ENCODE measurements around the gene ATOSB. TPM values are rescaled to one million over a fixed set of nuclear protein-coding genes. Genes with fewer than 3 reads are reported as not detected.
A peak's percentile ranks its signal among the peaks of the same experiment; 100 is the strongest.

Gene ATOSB
- total RNA-seq, 1 donor from 2014 or later: 8.8 TPM

GRCh38 chr9:35114113-35114839, 1.4 kb downstream of the ATOSB start:
- peak; percentile 95 for DNase-seq

DNA sequence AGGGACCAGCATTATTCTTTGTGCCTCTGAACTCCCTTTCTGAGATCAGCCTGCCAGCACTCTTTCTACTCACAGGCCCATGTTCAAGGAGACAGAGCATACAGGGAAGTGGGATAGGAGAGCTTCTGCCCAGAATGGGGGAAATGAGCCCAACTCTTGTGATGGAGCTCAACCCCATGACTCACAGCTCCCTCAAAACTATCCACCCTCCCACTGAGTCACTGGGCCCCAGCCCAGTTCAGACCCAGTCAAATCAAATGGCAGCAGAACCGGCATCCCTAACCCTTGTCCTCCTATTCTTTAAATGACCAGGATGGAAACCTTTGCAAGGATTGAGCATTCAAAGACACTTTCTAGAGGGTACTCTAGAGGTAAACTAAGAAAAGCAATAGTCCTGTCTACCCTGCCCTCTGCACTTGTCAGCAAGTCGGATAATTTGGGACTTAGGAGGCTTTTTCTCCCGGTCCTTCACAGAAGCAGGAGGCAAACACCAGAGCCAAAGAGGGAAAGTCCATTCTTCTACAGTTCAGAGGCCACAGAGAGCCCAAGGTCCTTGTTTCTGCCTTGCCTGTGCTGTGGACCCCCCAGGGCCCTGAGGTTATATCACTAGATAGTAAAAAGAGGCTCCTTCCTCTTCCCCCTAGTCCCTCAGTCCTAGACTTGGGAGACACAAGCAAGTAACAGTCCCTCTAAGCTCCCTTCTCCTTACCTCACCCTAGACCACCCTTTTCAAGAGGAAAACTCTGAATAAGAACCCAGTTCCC, 3.2 kb downstream of the ATOSB start:
- DNase-seq: no peak

DNA sequence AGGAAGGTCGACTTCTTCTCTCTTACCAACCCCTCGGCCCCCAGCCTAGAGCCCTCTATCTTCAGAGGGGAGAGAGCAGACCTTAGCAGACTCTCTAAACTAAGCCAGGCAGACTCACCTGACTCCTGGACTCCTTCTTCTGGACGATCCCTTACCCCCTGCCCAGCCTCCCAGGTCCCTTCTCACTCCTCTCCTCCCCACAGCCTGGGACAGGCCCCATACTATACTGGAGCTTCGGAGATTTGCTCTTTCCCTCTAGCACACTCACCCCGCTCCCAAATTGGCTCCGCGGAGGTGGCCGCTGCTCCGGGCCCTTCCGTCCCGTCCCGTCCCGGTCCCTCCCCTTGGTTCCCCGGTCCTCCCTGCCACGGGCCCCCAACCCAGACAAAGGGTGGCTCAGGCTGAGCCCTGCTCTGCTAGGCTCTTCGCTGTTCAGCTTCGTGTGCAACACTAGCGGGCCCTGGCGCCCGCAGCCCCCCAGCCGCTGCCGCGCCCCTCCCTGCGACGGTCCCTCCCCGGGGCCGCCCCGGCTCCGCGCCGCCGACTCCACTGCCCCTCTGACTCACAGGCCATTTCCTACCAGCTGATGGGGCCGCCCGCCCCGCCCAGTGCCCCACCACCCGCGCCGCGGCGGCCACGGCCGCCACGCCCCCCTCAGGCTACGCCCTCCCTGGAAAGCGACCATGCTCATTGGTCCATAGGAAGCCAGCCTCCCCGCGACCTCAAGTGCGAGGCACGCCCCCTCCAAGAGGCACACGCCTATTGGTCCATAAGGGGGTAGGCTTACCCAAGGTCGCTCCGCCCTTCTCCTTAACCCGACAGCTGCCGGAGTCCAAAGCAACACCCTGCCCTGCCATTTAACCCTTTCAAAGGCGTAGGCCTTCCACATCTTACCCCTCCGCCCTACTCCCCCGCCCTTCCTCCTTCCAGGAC, 4.4 kb downstream of the ATOSB start:
- peak; percentile 95 for DNase-seq

DNA sequence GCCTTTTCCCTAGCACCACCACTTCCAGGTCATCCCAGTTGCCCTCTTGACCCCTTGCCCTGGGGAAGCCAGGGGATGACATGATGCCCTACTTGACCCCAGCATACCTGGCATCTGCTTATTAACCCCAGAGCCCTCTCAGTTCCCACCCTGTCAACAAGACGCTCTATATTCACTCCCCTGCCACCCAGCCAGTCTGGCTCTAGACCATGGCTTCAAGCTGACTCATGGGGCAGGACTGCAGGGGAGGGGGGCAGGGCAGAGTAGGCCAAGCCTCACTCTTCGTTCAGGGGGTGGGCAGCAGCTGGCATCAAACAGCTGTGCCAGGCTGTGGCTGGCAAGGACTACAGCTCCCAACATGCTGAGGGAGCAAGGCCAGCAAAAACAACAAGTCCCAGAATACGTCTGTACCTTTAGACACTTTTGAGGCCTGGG, 5.3 kb downstream of the ATOSB start:
- no peak for DNase-seq

DNA sequence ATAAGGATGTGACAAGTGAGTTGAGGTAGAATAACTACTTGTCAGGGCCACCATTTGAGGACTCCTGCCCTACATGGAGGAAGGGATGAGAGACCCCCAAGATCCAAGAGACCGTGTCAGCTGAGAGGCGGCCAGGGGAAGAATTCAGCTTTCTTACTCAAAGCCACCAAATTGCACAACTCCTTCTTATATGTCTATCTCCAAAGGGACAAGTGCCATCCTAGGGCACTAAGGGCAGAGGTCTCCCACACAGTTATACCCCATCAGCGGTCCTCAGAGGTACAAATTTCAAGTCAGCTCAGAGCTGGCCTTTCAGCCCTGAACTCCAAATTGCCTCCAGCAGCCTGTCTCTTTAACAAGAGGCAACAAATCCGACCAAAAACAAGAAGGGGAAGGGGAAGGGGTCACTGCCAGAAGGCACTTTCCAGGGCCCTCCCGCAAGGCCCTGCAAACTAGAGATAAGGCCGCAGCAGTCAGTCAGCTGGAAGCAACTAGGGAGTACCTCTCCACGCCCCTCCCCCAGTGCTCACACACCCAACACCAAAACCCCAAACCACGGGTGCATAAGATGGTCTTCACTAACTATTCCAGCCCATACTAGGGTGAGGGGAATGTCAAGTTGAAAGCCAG, 6.6 kb downstream of the ATOSB start:
- DNase-seq: no peak

GRCh38 chr9:35108461-35108860, 7.2 kb downstream of the ATOSB start:
- no peak for DNase-seq

DNA sequence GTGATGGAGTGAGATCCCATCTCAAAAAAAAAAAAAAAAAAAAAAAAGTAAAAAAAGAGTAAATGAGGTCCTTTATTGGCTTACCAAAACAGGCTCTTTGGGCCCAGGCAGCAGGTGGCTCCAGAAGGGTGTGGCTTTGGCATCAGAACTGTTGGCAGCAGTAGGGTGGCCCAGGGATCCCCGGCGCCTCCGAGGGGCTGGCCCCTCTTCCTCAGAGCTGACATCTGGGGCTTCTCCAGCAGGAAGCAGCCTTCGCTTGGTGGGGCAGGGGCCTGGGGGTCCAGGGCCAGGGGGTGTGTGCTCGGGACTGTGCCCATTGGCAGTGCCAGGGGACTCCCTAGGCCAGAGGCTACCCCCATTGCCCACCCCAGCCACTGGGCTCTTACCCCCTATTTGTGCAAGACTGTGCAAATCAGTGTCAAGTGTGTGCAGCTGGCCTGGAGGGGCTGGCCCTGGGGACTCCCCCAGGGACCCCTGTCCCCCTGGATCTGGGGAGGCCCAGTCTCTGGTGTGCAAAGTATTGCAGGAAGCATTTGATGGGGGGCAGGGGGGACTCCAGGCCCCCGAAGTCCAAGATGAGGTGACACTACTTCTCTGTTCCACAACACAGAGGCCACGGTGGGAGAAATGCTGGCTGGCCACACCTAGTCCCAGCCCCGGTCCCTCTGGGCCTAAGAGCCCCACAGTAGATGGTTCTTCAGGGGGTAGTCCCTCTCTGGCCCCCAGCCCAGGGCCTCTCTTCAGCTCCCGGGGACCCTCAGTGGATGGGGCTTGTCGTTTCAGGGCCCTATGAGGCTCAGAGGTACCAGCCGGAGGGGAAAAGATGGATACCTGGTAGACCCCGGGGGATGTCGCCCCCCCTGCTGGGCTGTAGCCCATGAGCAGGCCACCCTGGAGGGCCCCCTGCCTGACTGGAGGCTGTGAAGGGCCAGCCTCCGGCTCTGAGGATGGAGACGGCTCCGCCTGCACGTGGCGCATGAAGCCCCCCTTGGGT, 8.1 kb downstream of the ATOSB start:
- no peak for DNase-seq

DNA sequence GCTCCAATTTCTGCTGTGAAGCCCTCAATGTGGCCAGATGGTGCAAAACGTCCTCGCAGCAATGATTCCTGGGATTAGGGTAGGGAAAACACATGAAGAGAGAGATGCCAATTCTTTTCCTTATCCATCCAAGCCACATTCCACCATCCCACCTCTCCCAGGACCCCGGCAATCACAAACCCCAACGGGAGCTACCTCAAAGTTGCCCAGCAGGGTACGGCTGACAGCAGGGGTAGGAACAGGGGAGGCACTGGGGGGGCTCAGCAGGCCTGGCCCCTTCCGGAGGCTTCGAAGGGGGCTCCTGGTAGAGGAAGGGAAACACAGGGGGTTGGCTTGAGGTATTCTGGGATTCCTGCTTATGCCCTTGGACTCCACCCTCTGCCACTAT, 9.3 kb downstream of the ATOSB start:
- DNase-seq: no peak

DNA sequence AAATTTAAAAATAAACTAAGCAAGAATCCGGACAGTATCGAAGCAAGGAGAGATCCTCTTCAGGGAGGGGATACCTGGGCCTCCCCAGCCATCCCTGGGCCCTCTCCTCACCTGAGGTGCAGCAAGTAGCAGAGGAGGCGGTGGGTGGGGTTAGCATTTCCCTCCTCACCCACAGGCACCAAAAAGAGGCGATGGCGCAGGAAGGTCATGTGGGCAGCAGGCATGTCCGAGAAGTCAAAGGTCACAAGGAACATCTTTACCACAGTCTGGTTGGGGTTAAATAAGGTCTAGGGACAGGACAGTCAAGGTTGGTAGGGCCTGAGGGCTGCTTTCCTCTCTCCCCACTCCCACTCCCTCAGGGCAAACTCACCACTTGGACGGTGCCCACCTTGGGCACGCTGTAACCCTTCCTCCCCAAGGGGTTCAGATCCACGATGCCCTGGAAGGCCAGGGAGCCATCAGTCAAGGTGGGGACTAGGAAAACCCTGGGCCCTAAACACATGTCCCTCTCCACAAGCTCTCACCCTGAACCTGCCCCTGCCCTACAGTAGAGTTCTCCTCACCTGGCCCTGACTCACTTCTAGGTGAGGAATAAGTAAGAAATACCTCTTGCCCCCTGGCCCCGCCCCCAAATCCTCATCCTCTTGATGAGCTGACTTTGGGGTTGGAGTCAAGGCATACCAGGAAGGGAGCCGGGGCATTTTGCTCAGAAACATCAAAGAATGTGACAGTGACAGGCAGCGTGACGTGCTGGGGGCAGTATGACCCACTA, 9.9 kb downstream of the ATOSB start:
- DNase-seq: no peak

- DNase-seq: no peak
Measured at GRCh38 chr9:35105126-35105525, 10.5 kb downstream of the ATOSB start.

DNA sequence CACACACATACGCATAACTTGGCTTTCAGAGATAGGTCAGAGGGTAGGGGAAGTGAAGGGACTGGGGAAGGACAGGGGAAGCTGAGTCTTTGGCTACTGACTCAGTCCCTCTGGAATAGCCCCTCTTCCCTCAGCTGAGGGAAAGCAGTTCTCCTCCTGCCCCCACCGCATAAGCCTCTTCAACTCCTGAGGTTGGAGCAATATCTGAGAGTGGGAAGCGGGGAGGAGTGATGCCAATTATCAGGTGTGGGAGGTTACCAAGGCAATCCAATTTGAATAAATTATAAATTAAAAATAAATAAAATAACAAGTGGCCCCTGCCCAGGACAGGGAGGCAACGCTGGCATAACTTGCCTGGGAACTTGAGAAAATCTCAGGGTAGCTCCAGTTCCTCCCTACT, 11.1 kb downstream of the ATOSB start:
- no peak for DNase-seq

- no peak for DNase-seq
Measured at GRCh38 chr9:35103660-35104191, 11.9 kb downstream of the ATOSB start.

- DNase-seq: peak; percentile 96
Measured at GRCh38 chr9:35102769-35103659, 12.6 kb downstream of the ATOSB start, which contains the start of gene STOML2. Gene STOML2, minus strand, starts transcription at chr9:35103131. Its CDS starts 37 bp downstream, at chr9:35103094.

DNA sequence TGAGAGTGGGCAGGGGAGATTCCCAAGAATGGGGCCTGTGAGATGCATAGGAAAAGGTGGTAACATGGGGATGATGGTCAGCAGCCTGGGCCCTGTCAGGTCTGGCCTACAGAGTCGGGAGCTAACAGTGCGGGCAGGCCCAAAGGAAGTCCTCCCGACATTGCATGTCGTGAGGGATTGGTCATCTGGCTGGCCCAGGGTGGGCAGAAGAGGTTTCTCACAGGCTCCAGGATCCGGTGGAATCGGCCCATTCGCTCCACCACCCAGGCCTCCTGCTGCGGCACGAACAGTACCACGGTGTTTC, 13.2 kb downstream of the ATOSB start:
- DNase-seq: no peak

DNA sequence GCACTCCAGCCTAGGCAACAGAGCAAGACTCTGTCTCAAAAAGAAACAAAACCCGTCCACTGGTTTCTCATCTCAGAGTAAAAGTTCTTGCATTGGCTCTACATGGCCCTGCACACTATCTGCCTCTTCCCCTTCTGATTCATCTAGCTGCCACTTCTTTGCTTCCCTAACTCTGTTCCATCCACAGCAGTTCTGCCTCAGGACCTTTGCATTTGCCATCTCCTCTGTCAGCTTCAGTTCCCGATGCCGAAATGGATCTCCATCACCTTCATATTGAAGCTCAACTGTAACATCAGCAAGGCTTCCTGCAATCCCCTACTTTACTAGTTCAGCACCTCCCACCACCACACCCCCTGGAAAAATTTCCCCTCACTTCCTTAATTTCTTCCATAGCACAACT, 18.1 kb downstream of the ATOSB start:
- no peak for DNase-seq

DNA sequence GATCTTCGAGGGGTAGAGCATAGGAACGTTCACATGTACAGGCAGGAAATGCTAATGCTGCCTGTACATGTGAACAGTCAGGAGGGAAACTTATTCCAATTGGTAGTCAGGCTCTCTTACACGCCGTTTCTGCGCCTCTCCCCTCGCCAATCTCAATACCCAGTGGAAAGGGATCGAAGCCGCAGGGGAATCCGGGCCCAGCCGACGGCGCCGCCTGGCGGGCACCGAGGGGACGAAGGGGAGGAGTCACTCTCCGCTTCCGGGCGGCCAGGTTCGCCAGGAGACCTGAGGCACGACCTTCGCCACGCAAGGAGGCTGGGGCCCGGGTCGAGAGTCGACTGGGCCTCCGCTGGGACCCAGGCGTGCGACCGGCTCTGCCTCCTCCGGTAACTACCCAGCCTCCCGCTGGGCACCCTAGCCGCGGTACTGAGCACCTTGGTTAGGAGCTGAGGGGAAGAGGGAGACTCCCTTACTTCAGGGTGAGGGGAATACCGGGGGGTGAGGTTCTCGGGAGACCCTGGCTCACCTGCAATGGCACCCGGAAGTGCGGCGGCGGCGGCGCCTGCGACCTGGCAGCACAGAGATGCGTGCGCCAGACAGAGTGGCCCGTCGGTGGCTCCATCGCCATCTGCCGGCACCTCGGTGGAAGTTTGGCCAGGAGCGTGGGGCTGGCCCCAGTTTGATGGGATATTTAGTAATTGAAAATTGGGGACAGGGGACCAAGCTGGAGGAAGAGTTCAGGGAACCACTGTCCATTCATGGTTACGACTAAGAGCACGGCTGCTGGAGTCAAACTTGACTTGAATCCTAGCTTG, 19.4 kb downstream of the ATOSB start, which contains the start of gene PIGO:
Gene PIGO, minus strand, starts transcription at position 557 of the 815 bp plus-strand sequence. CDS start 1,026 bp downstream, outside the sequence.
- DNase-seq: peak; percentile 78

DNA sequence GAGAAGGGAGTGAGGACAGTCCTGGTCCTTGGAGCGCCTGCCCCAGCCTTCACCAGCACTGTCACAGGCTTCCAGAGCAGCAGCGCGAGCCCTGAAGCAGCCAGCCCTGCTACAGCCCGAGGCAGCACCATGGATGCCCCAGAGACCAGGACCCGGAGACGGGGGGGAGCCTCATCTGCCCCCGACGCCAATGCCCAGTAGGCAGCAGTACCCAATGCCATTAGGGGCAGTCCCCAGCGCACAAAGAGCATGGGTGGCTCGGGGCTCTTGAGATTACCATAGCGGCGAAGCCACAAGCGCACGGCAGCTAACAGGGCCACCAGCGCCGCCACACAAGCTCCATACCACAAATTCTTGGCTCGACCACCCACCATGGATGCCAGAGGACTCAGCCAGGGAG, 24.1 kb downstream of the ATOSB start:
- DNase-seq: no peak

GRCh38 chr9:35089434-35089833, 26.2 kb downstream of the ATOSB start:
- DNase-seq: no peak
